CMK (cell line): ENCODE measurements around the gene PRSS57.

ENCODE experiments used
- DNase-seq: peaks from one replicate; pipeline ENCODE4 v3.0.0-alpha.2; 2010; ENCODE audit warnings: low read depth

The PRSS57 gene

GRCh38 chr19:694481-695351 is 536 bp downstream of the PRSS57 start:
- no peak for DNase-seq

- DNase-seq = no peak
Measured at GRCh38 chr19:690203-690602, 5.0 kb downstream of the PRSS57 start.

- no peak for DNase-seq
Measured at GRCh38 chr19:688992-689391, 6.3 kb downstream of the PRSS57 start.

- DNase-seq = no peak
Measured at GRCh38 chr19:688214-688613, 7.0 kb downstream of the PRSS57 start.

- no peak for DNase-seq
Measured at GRCh38 chr19:687569-688166, 7.6 kb downstream of the PRSS57 start.

- no peak for DNase-seq
Measured at GRCh38 chr19:686589-687297, 8.5 kb downstream of the PRSS57 start.

GRCh38 chr19:685454-685931 is 9.8 kb downstream of the PRSS57 start:
- no peak for DNase-seq

GRCh38 chr19:682678-683320 is 12.5 kb downstream of the PRSS57 start:
- no peak for DNase-seq

- DNase-seq = peak; percentile 91
Measured at GRCh38 chr19:681029-682019, 13.9 kb downstream of the PRSS57 start.

GRCh38 chr19:680287-681028 is 14.8 kb downstream of the PRSS57 start:
- peak; percentile 98 for DNase-seq

- DNase-seq = no peak
Measured at GRCh38 chr19:679418-680286, 15.6 kb downstream of the PRSS57 start.

GRCh38 chr19:678791-679388 is 16.4 kb downstream of the PRSS57 start:
- DNase-seq = no peak

GRCh38 chr19:677601-678436 is 17.4 kb downstream of the PRSS57 start:
- no peak for DNase-seq

- no peak for DNase-seq
Measured at GRCh38 chr19:677201-677600, 18.1 kb downstream of the PRSS57 start.

GRCh38 chr19:676339-677105 is 18.7 kb downstream of the PRSS57 start, which contains the start of gene FSTL3:
Gene FSTL3 (plus strand): TSS chr19:676392. CDS start chr19:676424, 32 bp downstream.
- no peak for DNase-seq

GRCh38 chr19:676007-676338 is 19.3 kb downstream of the PRSS57 start:
- no peak for DNase-seq
